GM18508 (cell line): Measurements from ENCODE around the gene TCF7L2.
"Not testable (repeated sequence)": the region's sequence is repeated elsewhere in the genome, so short reads cannot be mapped to it uniquely, and the experiment has no call there.

Source experiments
- ATAC-seq: cut with Tn5 transposase; IDR thresholded peaks from one replicate; pipeline ENCODE4 v1.9.1; 2021; ENCODE audit warnings: moderate number of reproducible peaks; ENCODE audit not compliant: insufficient read depth, unreplicated experiment

The TCF7L2 gene

GRCh38 chr10:113085776-113086175 lies 135.7 kb downstream of the TCF7L2 start:
- ATAC-seq = no peak

GRCh38 chr10:113086282-113086681 lies 136.2 kb downstream of the TCF7L2 start:
- ATAC-seq = no peak

GRCh38 chr10:113087165-113088029 lies 137.3 kb downstream of the TCF7L2 start:
- no peak for ATAC-seq

GRCh38 chr10:113088194-113088593 lies 138.1 kb downstream of the TCF7L2 start:
- ATAC-seq = no peak

GRCh38 chr10:113089551-113089950 lies 139.5 kb downstream of the TCF7L2 start:
- no peak for ATAC-seq

GRCh38 chr10:113091920-113092319 lies 141.9 kb downstream of the TCF7L2 start:
- ATAC-seq = no peak

- peak; percentile 50 for ATAC-seq
Observed at GRCh38 chr10:113093188-113094113, 143.4 kb downstream of the TCF7L2 start.

GRCh38 chr10:113094114-113094486 lies 144.1 kb downstream of the TCF7L2 start:
- no peak for ATAC-seq

- no peak for ATAC-seq
Observed at GRCh38 chr10:113095419-113096127, 145.5 kb downstream of the TCF7L2 start.

- no peak for ATAC-seq
Observed at GRCh38 chr10:113096128-113096996, 146.3 kb downstream of the TCF7L2 start.

GRCh38 chr10:113097036-113097435 lies 147.0 kb downstream of the TCF7L2 start:
- no peak for ATAC-seq

- ATAC-seq = no peak
Observed at GRCh38 chr10:113099431-113100183, 149.6 kb downstream of the TCF7L2 start.

- ATAC-seq = no peak
Observed at GRCh38 chr10:113100281-113100680, 150.2 kb downstream of the TCF7L2 start.

- no peak for ATAC-seq
Observed at GRCh38 chr10:113103131-113103840, 153.2 kb downstream of the TCF7L2 start.

GRCh38 chr10:113104047-113104446 lies 154.0 kb downstream of the TCF7L2 start:
- ATAC-seq = no peak

- ATAC-seq = no peak
Observed at GRCh38 chr10:113108194-113108835, 158.3 kb downstream of the TCF7L2 start.

GRCh38 chr10:113108948-113109347 lies 158.9 kb downstream of the TCF7L2 start:
- ATAC-seq = no peak

- ATAC-seq = not testable (repeated sequence)
Observed at GRCh38 chr10:113109482-113109881, 159.4 kb downstream of the TCF7L2 start.
